HG03378 (cell line): Measurements from ENCODE around the gene PLEKHA7.
"Not testable (repeated sequence)": the region's sequence is repeated elsewhere in the genome, so short reads cannot be mapped to it uniquely, and the experiment has no call there.

Experiments used
- ATAC-seq: cut with Tn5 transposase; IDR thresholded peaks from one replicate; pipeline ENCODE4 v1.9.1; 2021; ENCODE audit warnings: mild to moderate bottlenecking, moderate library complexity; ENCODE audit not compliant: unreplicated experiment

Gene PLEKHA7, protein sequence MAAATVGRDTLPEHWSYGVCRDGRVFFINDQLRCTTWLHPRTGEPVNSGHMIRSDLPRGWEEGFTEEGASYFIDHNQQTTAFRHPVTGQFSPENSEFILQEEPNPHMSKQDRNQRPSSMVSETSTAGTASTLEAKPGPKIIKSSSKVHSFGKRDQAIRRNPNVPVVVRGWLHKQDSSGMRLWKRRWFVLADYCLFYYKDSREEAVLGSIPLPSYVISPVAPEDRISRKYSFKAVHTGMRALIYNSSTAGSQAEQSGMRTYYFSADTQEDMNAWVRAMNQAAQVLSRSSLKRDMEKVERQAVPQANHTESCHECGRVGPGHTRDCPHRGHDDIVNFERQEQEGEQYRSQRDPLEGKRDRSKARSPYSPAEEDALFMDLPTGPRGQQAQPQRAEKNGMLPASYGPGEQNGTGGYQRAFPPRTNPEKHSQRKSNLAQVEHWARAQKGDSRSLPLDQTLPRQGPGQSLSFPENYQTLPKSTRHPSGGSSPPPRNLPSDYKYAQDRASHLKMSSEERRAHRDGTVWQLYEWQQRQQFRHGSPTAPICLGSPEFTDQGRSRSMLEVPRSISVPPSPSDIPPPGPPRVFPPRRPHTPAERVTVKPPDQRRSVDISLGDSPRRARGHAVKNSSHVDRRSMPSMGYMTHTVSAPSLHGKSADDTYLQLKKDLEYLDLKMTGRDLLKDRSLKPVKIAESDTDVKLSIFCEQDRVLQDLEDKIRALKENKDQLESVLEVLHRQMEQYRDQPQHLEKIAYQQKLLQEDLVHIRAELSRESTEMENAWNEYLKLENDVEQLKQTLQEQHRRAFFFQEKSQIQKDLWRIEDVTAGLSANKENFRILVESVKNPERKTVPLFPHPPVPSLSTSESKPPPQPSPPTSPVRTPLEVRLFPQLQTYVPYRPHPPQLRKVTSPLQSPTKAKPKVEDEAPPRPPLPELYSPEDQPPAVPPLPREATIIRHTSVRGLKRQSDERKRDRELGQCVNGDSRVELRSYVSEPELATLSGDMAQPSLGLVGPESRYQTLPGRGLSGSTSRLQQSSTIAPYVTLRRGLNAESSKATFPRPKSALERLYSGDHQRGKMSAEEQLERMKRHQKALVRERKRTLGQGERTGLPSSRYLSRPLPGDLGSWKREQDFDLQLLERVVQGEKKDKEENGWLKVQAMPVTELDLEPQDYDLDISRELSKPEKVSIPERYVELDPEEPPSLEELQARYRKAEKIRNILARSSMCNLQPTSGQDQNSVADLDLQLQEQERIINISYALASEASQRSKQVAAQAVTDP

DNA sequence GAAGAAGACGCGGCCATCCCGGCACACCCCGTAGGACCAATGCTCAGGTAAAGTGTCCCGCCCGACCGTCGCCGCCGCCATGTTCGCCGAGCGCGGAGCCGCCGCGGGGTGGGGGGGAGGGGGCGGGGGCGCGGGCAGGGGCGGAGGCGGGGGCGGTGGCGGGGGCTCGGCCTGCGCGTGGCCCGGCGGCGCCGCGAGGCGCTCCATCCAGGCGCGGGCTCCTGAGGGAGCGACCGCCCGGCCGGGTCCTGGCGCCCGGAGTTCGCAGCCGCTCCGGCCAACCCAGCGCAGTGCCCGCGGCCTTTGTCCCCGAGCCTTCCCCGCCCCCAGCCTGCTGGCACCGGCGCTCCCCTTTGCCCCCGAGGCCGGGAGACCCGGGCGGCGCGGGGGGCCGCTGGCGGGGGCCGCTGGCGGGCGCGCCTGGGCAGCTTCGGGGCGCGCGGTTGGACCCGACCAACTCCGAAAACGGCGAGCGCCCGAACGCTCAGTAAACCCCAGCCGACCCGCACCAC, at the start of gene PLEKHA7:
Gene PLEKHA7, minus strand, starts transcription at position 94 of the 512 bp plus-strand sequence. Its CDS starts 13 bp downstream, at position 81.
- ATAC-seq = no peak

DNA sequence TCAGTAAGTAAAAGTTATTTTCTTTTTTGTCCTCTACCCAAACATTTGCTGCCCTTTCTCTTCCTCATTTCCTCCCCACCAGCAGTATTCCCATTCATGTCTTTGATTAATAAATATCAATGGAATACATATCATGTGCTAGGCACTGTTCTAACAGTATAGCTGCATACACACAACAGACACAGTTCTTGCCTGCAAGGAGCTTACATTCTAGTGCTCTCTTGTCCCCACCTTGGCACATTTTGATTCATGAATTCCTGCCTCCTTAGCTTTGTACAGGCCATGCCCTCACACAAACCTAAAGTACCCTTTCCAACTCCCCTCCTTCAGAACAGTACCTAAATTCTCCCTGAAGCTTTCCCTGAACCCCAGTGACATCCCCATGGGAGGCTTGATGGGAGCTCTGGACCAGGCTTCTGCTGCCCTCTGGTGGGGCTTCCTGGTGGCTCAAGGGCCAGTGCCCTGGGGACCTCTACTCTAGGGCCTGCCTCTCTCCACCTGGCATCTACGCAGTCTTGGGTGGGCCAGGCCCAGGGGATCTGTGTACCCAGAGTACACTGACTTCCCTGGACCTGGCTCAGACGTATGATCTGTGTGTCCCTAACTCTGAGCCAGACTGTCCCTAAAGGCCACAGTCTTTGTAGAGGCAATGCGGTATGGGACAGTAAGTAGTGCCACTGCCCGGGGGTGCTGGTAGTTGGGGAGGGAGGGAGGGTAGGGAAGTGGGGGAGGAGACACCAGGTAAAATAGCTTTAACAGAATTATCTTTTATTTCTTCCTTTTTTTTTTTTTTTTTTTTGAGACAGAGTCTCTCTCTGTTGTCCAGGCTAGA, 49.2 kb upstream of the PLEKHA7 start:
- no peak for ATAC-seq

DNA sequence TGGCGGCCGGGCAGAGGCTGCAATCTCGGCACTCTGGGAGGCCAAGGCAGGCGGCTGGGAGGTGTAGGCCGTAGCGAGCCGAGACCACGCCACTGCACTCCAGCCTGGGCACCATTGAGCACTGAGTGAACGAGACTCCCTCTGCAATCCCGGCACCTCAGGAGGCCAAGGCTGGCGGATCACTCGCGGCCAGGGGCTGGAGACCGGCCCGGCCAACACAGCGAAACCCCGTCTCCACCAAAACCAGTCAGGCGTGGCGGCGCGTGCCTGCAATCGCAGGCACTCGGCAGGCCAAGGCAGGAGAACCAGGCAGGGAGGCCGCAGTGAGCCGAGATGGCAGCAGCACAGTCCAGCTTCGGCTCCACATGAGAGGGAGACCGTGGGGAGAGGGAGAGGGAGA, 36.9 kb upstream of the PLEKHA7 start:
- not testable (repeated sequence) for ATAC-seq

DNA sequence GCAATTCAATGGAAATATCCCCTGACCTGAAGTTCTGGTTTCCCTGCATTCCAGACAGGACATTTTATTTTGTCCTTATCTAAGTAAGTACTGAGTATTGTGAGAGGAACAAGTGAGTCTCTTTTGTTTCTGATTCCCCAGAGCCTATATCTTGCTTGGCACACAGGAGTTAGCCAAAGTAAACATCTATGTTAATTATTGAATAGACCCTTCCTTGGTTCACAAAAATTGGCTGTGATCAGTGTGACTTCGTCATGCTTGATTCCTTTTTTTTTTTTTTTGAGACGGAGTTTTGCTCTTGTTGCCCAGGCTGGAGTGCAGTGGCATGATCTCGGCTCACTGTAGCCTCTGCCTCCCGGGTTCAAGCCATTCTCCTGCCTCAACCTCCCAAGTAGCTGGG, 34.3 kb upstream of the PLEKHA7 start:
- not testable (repeated sequence) for ATAC-seq

DNA sequence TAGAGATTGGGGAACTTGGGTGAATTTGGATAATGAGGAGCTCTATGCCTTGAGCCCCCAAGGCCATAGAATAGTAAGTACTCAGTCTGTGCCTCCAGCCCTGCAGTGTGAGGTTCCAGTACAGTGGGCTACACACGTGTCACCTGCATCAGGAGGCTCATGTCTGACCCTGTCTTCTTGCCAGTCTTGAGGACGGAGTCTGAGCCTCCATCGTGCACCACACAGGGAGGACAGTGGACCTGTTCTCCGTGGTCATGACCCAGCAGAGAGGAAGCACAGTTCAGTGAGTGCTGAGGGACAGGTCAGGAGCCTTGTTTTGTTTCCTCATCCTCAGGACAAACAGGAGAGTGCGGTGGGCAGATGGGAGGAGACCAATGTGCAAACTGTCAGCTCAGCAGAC, 32.5 kb upstream of the PLEKHA7 start:
- no peak for ATAC-seq

DNA sequence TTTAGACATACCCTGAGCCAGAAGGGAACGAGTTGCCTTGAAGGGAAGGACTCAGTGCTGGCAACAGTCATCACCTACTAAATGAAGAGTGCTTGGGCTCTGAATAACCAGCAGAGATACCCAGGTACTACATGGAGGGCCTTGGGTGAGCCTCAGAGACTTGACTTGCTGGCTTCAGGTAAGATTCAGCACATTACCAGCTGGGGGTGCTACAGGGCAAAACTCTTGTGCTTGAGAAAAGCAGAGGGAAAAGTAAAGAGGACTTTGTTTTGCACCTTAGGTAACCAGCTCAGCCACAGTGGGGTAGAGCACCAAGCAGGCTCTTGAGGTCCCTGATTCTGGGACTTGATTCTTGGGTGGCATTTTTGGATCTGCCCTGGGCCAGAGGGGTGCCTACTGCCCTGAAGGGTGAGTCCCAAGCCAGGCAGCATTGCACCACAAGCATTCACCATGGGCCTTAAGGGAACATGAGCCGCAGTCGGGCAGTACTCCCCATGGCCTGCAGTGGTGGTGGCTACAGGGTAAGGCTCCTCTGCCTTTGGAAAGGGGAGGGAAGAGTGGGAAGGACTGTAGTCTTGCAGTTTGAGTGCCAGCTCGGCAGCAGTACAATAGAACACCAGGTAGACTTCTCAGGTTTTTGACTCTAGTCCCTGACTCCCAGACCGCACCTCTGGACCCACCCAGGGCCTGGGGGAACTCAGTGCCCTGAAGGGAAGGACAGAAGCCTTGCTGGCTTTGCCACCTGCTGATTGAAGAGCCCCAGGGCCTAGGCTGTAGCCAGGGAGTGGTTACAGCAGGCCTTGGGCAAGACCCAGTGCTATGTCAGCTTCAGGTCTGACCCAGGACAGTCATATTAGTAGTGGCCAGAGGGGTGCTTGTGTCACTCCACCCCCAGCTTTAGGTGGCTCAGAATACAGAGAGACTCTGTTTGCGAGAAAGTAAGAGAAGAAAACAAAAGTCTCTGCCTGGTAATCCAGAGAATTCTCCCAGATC, 22.7 kb upstream of the PLEKHA7 start:
- no peak for ATAC-seq

DNA sequence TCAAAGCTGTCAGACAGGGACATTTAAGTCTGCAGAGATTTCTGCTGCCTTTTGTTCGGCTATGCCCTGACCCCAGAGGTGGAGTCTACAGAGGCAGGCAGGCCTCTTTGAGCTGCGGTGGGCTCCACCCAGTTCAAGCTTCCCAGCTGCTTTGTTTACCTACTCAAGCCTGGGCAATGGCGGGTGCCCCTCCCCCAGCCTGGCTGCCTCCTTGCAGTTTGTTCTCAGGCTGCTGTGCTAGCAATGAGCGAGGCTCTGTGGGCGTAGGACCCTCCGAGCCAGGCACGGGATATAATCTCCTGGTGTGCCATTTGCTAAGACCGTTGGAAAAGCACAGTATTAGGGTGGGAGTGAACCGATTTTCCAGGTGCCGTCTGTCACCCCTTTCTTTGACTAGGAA, 19.8 kb upstream of the PLEKHA7 start:
- not testable (repeated sequence) for ATAC-seq

DNA sequence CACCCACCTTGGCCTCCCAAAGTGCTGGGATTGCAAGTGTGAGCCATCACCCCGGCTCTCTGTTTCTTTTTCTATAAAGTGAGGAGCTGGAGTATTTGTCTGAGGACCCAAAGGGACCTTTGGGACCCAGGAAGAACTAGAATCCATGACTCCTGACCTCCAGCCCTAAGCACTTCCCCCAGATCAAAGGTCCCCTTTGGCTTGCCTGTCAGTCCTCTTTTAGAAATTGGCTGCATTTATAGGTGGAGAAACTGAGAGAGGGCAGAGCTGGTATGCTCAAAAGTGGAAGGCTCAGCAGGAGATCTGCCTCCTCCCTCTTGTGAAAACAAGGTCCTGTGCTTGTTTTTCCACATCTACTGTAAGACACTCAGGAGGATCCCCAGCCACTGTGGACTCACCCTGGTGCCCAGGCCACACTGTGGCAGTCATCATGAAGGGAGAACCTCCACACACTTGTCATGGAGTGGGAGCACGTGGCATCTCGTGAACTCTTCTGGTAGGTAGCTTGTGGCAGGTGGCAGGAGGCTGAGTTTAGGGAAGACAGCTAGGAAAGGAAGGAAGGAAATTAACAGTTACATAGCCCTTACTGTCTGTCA, 12.4 kb upstream of the PLEKHA7 start:
- no peak for ATAC-seq

DNA sequence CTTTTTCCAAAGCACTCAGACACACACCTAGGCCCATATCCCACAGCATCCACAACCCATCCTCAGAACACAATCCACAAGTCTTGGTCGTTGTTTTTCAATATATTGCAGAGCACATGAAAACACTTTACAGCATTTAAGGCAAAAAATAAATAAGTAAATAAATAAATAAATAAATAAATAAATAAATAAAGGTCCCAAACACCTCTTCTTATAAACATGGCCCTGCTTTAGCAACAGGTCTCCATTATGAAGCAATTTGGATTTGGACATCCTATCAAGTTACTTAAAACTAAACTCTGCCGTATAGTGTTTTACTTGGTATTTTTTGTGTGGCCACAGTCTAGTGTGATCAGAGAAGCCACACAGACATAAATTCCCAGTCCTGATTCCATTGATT, 10.7 kb upstream of the PLEKHA7 start:
- ATAC-seq = no peak

DNA sequence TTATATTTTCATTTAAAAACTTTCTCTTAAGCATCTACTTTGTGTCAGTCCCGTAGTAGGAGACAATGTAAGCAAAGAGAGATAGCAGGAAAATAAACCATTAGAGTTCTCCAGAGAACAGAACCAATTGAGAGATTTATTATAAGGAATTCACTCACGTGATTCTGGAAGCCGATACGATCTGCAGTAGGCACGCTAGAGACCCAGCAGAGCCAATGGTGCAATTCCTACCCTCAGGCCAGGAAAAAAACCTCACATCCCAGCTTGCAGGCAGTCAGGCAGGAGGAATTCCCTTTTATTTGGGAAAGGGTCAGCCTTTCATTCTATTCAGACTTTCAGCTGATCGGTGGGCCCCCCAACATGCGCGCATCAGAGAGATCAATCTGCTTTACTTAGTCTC, 7.3 kb upstream of the PLEKHA7 start:
- ATAC-seq = no peak

DNA sequence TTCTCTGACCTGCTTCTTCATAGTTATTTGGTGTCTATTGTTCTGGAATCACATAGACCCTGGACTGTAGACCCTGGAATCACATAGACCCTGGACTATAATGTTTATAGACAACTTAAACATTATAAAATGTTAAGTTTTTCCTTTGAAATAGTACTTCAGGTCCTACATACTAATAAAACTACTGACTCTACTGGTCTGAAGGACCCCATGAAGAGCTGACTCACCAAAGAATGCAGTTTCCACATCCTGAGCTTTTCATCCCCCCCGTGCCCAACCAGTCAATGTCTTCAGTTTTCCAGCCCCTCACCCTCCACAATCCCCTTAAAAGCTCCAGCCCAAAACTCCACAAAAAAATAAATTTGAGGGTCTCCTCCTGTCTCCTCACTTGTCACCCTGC, 6.6 kb upstream of the PLEKHA7 start:
- ATAC-seq = no peak

DNA sequence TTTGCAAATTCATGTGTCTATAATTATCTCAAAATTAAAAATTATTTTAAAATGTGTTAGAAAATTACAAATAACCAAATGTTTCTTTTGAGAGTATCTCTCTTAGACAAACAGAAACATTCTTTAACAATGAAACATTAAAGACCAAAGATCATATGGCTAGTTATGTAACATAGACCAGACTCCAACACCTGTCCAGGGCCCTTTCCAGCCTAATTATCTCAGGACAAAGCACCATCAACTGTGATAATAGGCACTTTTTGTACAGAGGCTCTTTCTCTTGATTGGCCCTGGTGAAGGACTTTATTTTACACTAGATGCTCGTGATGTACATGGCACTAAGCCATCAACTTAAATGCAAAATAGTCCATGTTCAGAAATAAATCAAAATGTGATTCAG, 5.0 kb upstream of the PLEKHA7 start:
- no peak for ATAC-seq

DNA sequence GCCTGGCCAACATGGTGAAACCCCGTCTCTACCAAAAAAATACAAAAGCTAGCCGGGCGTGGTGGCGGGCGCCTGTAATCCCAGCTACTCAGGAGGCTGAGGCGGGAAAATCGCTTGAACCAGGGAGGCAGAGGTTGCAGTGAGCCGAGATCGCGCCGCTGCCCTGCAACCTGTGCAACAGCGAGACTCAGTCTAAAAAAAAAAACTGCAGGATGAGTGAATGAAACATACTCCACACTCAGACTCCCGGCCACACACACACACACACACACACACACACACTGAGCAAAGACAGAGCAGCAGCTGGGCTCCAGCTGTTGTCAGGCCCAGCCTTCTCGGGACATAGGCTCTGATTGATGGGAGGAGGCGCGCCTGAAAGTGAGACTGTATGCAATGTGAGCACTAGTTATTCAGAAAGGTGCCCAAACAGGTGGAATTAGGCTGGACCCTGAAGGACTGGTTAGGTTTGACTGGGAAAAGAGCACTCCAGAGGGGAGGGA, 1.5 kb upstream of the PLEKHA7 start:
- no peak for ATAC-seq

DNA sequence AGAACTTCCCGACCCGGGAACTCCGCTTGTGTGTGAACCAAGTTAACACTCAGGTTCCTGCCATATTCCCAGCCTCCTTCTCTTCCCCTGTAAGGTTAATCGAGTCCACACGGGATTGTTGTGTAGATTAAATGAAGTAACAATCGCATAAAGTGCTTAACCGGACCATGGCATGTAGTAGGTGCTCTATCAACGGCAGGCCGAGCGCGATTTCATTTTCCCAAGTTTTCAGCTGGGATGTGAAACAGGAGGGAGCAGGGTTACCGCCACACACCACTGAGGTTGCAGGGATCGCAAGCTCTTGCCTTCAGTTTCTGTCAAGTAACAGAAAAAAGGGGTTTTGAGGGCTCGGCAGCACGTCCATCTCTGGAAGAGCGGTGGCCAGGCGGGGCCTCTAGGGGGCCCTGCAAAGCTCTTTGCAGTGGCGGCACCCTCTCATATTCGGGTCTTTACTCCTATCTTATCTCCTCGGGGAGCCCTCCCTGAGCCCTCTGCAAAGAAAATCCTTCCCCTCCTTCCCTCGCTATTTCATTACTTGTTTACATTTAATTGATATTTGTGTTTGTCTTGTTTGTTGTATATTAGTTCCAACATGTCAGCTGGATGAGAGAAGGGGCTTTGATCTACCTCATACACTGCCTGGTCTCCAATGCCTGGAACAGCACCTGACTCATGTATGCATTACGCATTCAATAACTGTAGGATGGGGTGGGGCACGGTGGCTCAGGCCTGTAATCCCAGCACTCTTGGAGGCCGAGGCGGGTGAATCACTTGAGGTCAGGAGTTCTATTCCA, 816 bp upstream of the PLEKHA7 start:
- ATAC-seq = no peak

DNA sequence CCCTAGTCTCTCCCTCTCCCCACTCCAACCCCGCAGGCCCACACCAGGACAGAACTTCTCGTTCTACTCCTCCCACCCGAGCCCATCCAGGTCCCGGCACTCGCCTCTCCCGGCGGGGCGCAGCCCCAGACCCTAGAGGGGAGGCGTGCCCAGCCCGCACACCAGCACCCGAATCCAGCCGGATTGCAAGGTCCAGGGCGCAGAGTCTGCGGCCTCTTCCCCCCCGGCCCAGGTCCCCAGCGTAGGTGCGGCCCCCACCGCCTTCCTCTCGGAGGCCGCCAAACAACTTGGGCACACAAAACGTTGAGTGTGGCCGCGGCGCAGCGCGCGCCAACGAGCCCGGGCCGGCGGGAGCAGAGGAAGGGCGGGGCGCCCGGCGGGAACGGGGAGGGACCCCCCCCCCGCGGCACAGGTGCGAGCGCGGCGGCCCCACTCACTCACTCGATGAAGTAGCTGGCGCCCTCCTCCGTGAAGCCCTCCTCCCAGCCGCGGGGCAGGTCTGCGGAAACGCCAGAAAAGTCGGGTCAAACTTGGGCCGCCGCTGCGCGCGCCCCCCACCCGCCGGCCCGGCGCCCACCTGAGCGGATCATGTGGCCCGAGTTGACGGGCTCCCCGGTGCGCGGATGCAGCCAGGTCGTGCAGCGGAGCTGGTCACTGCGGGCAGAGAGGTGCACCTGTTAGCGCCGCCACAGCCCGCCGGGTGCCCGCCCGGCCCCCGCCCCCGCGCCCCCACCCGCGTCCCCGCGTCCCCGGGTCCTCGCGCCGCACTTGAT, 480 bp downstream of the PLEKHA7 start:
- ATAC-seq = no peak

DNA sequence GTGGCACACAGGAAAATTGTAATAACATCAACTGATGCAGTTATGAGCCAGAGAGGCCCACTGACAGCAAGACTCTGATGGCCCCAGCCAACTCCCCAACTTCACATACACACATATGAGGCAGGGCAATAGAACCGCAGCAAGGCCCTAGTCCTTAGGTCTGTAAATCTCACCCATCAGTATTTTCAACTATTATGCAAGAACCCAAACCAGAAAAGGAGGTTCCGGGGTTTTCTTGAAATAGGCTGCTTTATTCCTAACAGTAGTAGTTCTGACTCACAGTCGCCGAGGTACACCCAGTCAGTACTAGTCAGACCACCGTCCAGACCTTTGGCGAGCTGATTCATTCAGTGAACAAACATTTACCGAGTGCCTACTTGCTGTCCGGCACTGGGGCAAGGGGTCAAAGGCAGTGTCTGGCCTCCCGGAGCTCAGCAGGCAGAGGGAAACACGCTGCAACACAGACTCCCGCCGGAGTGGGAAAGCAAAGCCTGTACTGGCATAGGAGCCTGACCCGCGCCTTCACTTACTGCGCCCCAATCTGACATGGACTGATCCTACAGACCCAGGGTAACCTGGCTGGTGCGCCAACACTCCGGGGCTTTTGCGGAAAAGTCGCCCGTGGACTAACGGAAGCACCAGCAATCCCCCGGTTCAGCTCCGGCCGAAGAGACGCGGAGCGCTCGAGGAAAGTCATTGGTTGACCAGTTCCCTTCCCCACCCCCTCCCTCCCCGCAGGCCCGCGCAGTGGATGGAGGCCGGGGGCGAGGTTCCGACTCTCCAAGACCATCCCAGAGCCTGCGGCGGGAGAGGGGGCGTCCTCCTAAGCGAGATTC, 1.3 kb downstream of the PLEKHA7 start:
- ATAC-seq = no peak
